SK-N-SH (cell line): ENCODE results near the gene HES1.

Experiments
- POLR2AphosphoS5 ChIP-seq: IDR thresholded peaks from 2 replicates; pipeline ENCODE4 v1.6.1; 2012; ENCODE audit warnings: low read depth, low read length
- ZBTB33 ChIP-seq: IDR thresholded peaks from 2 replicates; pipeline ENCODE4 v1.4.0; 2012; ENCODE audit warnings: low read depth, borderline replicate concordance

GRCh38 chr3:194112120-194113106 is 23.5 kb upstream of the HES1 start:
- no peak for TF ChIP-seq ZBTB33
- TF ChIP-seq POLR2AphosphoS5: no peak
